WTC11 (cell line): Measurements from ENCODE around the gene YBEY.

Experiments used
- ATF1 ChIP-seq: sonication (generic); formaldehyde crosslinking; IDR thresholded peaks from 2 replicates; pipeline ENCODE4 v1.8.1; 2023; ENCODE audit warnings: mild to moderate bottlenecking, moderate library complexity, missing genetic modification reagents
- CREM ChIP-seq: sonication (generic); formaldehyde crosslinking; IDR thresholded peaks from 2 replicates; pipeline ENCODE4 v1.8.1; 2022; ENCODE audit warnings: mild to moderate bottlenecking, missing genetic modification reagents, moderate library complexity
- IRF2 ChIP-seq: sonication (generic); formaldehyde crosslinking; IDR thresholded peaks from 2 replicates; pipeline ENCODE4 v1.8.0; 2022; ENCODE audit warnings: low read depth, missing genetic modification reagents, borderline replicate concordance
- NFE2L1 ChIP-seq: sonication (generic); formaldehyde crosslinking; IDR thresholded peaks from 2 replicates; pipeline ENCODE4 v1.8.1; 2023; ENCODE audit warnings: missing genetic modification reagents
- NFYB ChIP-seq: sonication (generic); formaldehyde crosslinking; conservative IDR thresholded peaks from 2 replicates; pipeline ENCODE4 v1.8.0; 2022; ENCODE audit warnings: low read depth, missing genetic modification reagents
- SP1 ChIP-seq: sonication (generic); formaldehyde crosslinking; conservative IDR thresholded peaks from 2 replicates; pipeline ENCODE4 v1.8.1; 2022; ENCODE audit warnings: missing genetic modification reagents
- TF ChIP-seq, protein P1 (sequence below): fragments of 250-450 bp; sonication (Bioruptor Pico); IDR thresholded peaks from 2 replicates; pipeline ENCODE4 v2.1.2; 2022; ENCODE audit warnings: mild to moderate bottlenecking, moderate library complexity
- TF ChIP-seq, protein P2 (sequence below): fragments of 200-600 bp; IDR thresholded peaks from 2 replicates; pipeline ENCODE4 v1.8.0; 2022; ENCODE audit warnings: antibody characterized with exemption
- TF ChIP-seq, protein P3 (sequence below): sonication (generic); formaldehyde crosslinking; IDR thresholded peaks from 2 replicates; pipeline ENCODE4 v1.8.0; 2023; ENCODE audit warnings: missing genetic modification reagents

DNA sequence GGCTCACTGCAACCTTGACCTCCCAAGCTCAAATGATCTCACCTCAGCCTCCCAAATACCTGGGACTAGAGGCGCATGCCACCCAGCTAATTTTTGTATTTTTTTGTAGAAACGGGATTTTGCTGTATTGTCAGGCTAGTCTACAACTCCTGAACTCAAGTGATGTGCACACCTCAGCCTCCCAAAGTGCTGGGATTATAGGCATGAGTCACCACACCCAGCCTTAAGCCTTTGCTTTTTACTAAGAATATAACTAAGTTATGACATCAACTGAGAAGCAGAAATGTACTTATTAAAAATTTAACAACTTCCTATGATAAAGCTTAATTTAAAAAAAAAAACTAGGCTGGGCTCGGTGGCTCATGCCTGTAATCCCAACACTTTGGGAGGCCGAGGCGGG, 48.7 kb upstream of the YBEY start:
- TF ChIP-seq SP1 (no peak), ATF1 (CRISPR knock-in tag) (no peak), IRF2 (CRISPR knock-in tag) (no peak), NFYB (CRISPR knock-in tag) (no peak), NFE2L1 (CRISPR knock-in tag) (no peak), CREM (CRISPR knock-in tag) (no peak)
- TF ChIP-seq, protein P1, sequence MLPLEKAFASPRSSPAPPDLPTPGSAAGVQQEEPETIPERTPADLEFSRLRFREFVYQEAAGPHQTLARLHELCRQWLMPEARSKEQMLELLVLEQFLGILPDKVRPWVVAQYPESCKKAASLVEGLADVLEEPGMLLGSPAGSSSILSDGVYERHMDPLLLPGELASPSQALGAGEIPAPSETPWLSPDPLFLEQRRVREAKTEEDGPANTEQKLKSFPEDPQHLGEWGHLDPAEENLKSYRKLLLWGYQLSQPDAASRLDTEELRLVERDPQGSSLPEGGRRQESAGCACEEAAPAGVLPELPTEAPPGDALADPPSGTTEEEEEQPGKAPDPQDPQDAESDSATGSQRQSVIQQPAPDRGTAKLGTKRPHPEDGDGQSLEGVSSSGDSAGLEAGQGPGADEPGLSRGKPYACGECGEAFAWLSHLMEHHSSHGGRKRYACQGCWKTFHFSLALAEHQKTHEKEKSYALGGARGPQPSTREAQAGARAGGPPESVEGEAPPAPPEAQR (CRISPR knock-in tag), result no peak
- TF ChIP-seq, protein P2, sequence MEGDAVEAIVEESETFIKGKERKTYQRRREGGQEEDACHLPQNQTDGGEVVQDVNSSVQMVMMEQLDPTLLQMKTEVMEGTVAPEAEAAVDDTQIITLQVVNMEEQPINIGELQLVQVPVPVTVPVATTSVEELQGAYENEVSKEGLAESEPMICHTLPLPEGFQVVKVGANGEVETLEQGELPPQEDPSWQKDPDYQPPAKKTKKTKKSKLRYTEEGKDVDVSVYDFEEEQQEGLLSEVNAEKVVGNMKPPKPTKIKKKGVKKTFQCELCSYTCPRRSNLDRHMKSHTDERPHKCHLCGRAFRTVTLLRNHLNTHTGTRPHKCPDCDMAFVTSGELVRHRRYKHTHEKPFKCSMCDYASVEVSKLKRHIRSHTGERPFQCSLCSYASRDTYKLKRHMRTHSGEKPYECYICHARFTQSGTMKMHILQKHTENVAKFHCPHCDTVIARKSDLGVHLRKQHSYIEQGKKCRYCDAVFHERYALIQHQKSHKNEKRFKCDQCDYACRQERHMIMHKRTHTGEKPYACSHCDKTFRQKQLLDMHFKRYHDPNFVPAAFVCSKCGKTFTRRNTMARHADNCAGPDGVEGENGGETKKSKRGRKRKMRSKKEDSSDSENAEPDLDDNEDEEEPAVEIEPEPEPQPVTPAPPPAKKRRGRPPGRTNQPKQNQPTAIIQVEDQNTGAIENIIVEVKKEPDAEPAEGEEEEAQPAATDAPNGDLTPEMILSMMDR, result no peak
- TF ChIP-seq, protein P3, sequence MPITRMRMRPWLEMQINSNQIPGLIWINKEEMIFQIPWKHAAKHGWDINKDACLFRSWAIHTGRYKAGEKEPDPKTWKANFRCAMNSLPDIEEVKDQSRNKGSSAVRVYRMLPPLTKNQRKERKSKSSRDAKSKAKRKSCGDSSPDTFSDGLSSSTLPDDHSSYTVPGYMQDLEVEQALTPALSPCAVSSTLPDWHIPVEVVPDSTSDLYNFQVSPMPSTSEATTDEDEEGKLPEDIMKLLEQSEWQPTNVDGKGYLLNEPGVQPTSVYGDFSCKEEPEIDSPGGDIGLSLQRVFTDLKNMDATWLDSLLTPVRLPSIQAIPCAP (CRISPR knock-in tag), result no peak
